ENCODE results near the gene CYP4F2.

CYP4F2 gene

GRCh38 chr19:15866636-15867035 lies 31.2 kb downstream of the CYP4F2 start:
- no peak for TF ChIP-seq CTCF (IDR thresholded peaks at IDR 0.05; ENCODE audit: borderline replicate concordance, insufficient read depth, low read depth, low read length)
- no peak overlapping the region for H3K4me3 ChIP-seq (ENCODE audit: low read depth, low read length)

GRCh38 chr19:15864824-15865223 lies 33.0 kb downstream of the CYP4F2 start:
- H3K4me3 ChIP-seq (ENCODE audit: low read depth, low read length): no peak overlapping the region
- TF ChIP-seq CTCF (IDR thresholded peaks at IDR 0.05; ENCODE audit: borderline replicate concordance, insufficient read depth, low read depth, low read length): no peak

- TF ChIP-seq CTCF (IDR thresholded peaks at IDR 0.05; ENCODE audit: borderline replicate concordance, insufficient read depth, low read depth, low read length): no peak
- H3K4me3 ChIP-seq (ENCODE audit: low read depth, low read length): no peak overlapping the region
Observed at GRCh38 chr19:15863272-15863671, 34.6 kb downstream of the CYP4F2 start.

GRCh38 chr19:15862444-15862843 lies 35.4 kb downstream of the CYP4F2 start:
- TF ChIP-seq CTCF (IDR thresholded peaks at IDR 0.05; ENCODE audit: borderline replicate concordance, insufficient read depth, low read depth, low read length): no peak
- no peak overlapping the region for H3K4me3 ChIP-seq (ENCODE audit: low read depth, low read length)

GRCh38 chr19:15860522-15860921 lies 37.4 kb downstream of the CYP4F2 start:
- TF ChIP-seq CTCF (IDR thresholded peaks at IDR 0.05; ENCODE audit: borderline replicate concordance, insufficient read depth, low read depth, low read length): no peak
- H3K4me3 ChIP-seq (ENCODE audit: low read depth, low read length): no peak overlapping the region

GRCh38 chr19:15859187-15859586 lies 38.7 kb downstream of the CYP4F2 start:
- no peak for TF ChIP-seq CTCF (IDR thresholded peaks at IDR 0.05; ENCODE audit: borderline replicate concordance, insufficient read depth, low read depth, low read length)
- H3K4me3 ChIP-seq (ENCODE audit: low read depth, low read length): no peak overlapping the region

- no peak overlapping the region for H3K4me3 ChIP-seq (ENCODE audit: low read depth, low read length)
- TF ChIP-seq CTCF (IDR thresholded peaks at IDR 0.05; ENCODE audit: borderline replicate concordance, insufficient read depth, low read depth, low read length): no peak
Observed at GRCh38 chr19:15850385-15850784, 47.5 kb downstream of the CYP4F2 start.

Data from GM12875 (cell line).